SH-SY5Y (cell line): ENCODE results near the gene CD180.

ENCODE experiments used
- GATA2 ChIP-seq: IDR thresholded peaks from 2 replicates; pipeline ENCODE4 v1.6.1; 2011; ENCODE audit warnings: mild to moderate bottlenecking, low read depth, low read length
- GATA3 ChIP-seq: IDR thresholded peaks from 2 replicates; pipeline ENCODE4 v1.6.1; 2011; ENCODE audit warnings: low read depth, mild to moderate bottlenecking, low read length, moderate library complexity

The CD180 gene

GRCh38 chr5:67222243-67223025 lies 25.8 kb upstream of the CD180 start:
- TF ChIP-seq GATA2 (no peak), GATA3 (no peak)

GRCh38 chr5:67221487-67222242 lies 25.1 kb upstream of the CD180 start:
- TF ChIP-seq GATA3, result no peak
- TF ChIP-seq GATA2, result no peak

- TF ChIP-seq GATA3 (no peak), GATA2 (no peak)
Measured at GRCh38 chr5:67216564-67216963, 20.0 kb upstream of the CD180 start.

- TF ChIP-seq GATA3, result no peak
- no peak for TF ChIP-seq GATA2
Measured at GRCh38 chr5:67215519-67216471, 19.2 kb upstream of the CD180 start.

- TF ChIP-seq GATA2, result no peak
Measured at GRCh38 chr5:67214707-67215447, 18.3 kb upstream of the CD180 start.

- TF ChIP-seq GATA2, result no peak
Measured at GRCh38 chr5:67214036-67214435, 17.4 kb upstream of the CD180 start.

- TF ChIP-seq GATA2, result no peak
- no peak for TF ChIP-seq GATA3
Measured at GRCh38 chr5:67211926-67212325, 15.3 kb upstream of the CD180 start.

GRCh38 chr5:67209141-67209771 lies 12.7 kb upstream of the CD180 start:
- no peak for TF ChIP-seq GATA3
- TF ChIP-seq GATA2, result no peak

- TF ChIP-seq GATA2 (no peak), GATA3 (no peak)
Measured at GRCh38 chr5:67208403-67208802, 11.8 kb upstream of the CD180 start.

GRCh38 chr5:67206929-67207328 lies 10.3 kb upstream of the CD180 start:
- TF ChIP-seq GATA3 (no peak), GATA2 (no peak)

- TF ChIP-seq GATA2 (no peak), GATA3 (no peak)
Measured at GRCh38 chr5:67206461-67206860, 9.9 kb upstream of the CD180 start.

- TF ChIP-seq GATA3, result no peak
- no peak for TF ChIP-seq GATA2
Measured at GRCh38 chr5:67205981-67206380, 9.4 kb upstream of the CD180 start.

GRCh38 chr5:67204821-67205220 lies 8.2 kb upstream of the CD180 start:
- TF ChIP-seq GATA2 (no peak), GATA3 (no peak)

- TF ChIP-seq GATA2 (no peak), GATA3 (no peak)
Measured at GRCh38 chr5:67203701-67204074, 7.1 kb upstream of the CD180 start.
